Measurements from ENCODE around the gene ARID3C.

Gene ARID3C

GRCh38 chr9:34625186-34625486, 3.7 kb downstream of the ARID3C start:
- no peak for TF ChIP-seq CTCF (IDR thresholded peaks at IDR 0.05; ENCODE audit: low read depth, low read length)

GRCh38 chr9:34624475-34625185, 4.2 kb downstream of the ARID3C start:
- no peak for DNase-seq (ENCODE audit: extremely low read depth, low read depth)
- TF ChIP-seq CTCF (IDR thresholded peaks at IDR 0.05; ENCODE audit: low read depth, low read length) = no peak

More at GRCh38 chr9:34625186-34625486, 3.7 kb downstream of the ARID3C start:
- DNase-seq (ENCODE audit: extremely low read depth, low read depth) = no peak

- no peak for DNase-seq (ENCODE audit: extremely low read depth, low read depth)
- no peak for TF ChIP-seq CTCF (IDR thresholded peaks at IDR 0.05; ENCODE audit: low read depth, low read length)
These were observed 5.3 kb downstream of the ARID3C start for GRCh38 chr9:34623374-34624235.

GRCh38 chr9:34620061-34620994, 8.5 kb downstream of the ARID3C start, which contains the start of gene DCTN3:
DCTN3 (minus strand) TSS chr9:34620495; CDS start chr9:34620464, 31 bp downstream.
- TF ChIP-seq CTCF (IDR thresholded peaks at IDR 0.05; ENCODE audit: low read depth, low read length) = no peak

GRCh38 chr9:34615132-34615531, 13.7 kb downstream of the ARID3C start:
- TF ChIP-seq CTCF (IDR thresholded peaks at IDR 0.05; ENCODE audit: low read depth, low read length) = no peak
- DNase-seq (ENCODE audit: extremely low read depth, low read depth) = no peak

More at GRCh38 chr9:34620061-34620994, 8.5 kb downstream of the ARID3C start, which contains the start of gene DCTN3:
- DNase-seq (ENCODE audit: extremely low read depth, low read depth) = peak; percentile 79

- DNase-seq (ENCODE audit: extremely low read depth, low read depth) = peak; percentile 38
- peak; percentile 90 for TF ChIP-seq CTCF (IDR thresholded peaks at IDR 0.05; ENCODE audit: low read depth, low read length)
These were observed 16.0 kb downstream of the ARID3C start for GRCh38 chr9:34612788-34613390.

Measured in AG09319 (cell line).